OCI-LY3 (cell line): ENCODE results near the gene PARD3.

Experiments
- CTCF ChIP-seq: fragments of 200-600, 300-600 bp; sonication (generic); IDR thresholded peaks from 2 replicates; pipeline ENCODE4 v1.5.1; 2014; ENCODE audit warnings: antibody characterized with exemption, low read length, low read depth
- EZH2phosphoT487 ChIP-seq: fragments of 200-600 bp; shearing (Covaris generic); IDR thresholded peaks from 2 replicates; pipeline ENCODE4 v1.6.1; 2018; ENCODE audit warnings: antibody characterized with exemption, mixed run types, low read depth

- TF ChIP-seq CTCF (no peak), EZH2phosphoT487 (no peak)
Observed at GRCh38 chr10:34339816-34340553, 475.1 kb downstream of the PARD3 start.
